Measurements from ENCODE around the gene TMEM106C.

DNA sequence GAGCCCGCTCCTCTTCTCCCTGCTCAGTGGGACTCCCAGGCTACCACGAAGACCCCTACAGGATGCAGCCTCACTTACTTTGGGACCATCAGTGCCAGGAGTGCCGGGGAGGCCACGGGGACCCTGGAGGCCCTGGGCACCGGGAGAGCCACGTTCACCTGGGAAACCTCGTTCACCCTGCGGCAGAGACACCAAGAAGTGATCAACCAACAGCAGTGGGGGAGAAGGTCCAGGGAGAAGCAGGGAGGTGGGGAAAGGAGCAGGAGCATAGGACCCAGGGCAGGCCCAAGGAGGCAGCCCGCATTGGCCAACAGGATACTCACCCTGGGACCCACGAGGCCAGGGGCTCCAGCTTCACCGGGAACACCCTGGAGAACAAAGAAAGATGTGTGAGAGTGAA is 19.4 kb downstream of the TMEM106C start:
- TF ChIP-seq, protein P1, sequence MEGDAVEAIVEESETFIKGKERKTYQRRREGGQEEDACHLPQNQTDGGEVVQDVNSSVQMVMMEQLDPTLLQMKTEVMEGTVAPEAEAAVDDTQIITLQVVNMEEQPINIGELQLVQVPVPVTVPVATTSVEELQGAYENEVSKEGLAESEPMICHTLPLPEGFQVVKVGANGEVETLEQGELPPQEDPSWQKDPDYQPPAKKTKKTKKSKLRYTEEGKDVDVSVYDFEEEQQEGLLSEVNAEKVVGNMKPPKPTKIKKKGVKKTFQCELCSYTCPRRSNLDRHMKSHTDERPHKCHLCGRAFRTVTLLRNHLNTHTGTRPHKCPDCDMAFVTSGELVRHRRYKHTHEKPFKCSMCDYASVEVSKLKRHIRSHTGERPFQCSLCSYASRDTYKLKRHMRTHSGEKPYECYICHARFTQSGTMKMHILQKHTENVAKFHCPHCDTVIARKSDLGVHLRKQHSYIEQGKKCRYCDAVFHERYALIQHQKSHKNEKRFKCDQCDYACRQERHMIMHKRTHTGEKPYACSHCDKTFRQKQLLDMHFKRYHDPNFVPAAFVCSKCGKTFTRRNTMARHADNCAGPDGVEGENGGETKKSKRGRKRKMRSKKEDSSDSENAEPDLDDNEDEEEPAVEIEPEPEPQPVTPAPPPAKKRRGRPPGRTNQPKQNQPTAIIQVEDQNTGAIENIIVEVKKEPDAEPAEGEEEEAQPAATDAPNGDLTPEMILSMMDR (IDR thresholded peaks at IDR 0.05): no peak
- TF ChIP-seq EP300 (IDR thresholded peaks at IDR 0.05): no peak
- TF ChIP-seq POLR2A (IDR thresholded peaks at IDR 0.05): no peak

Data from ovary (tissue), 3 donors.